Coronary artery (tissue), 2 donors: ENCODE measurements around the gene CTSK.
A peak's percentile ranks its signal among the peaks of the same experiment; 100 is the strongest.

Experiments used
- DNase-seq: peaks from one replicate; pipeline ENCODE4 v3.0.0-alpha.2; 2017; ENCODE audit warnings: low spot score
- H3K27ac ChIP-seq, 2 donors: fragments of 200-600 bp; sonication (generic); one replicate each; pipeline ENCODE4 v1.5.1; 2016 to 2019
- H3K4me3 ChIP-seq: fragments of 200-600 bp; sonication (generic); 2 replicates; pipeline ENCODE4 v1.5.1; 2016; ENCODE audit warnings: mild to moderate bottlenecking, moderate library complexity
- CTCF ChIP-seq: fragments of 200-600 bp; sonication (generic); IDR thresholded peaks from one replicate; pipeline ENCODE4 v1.5.1; 2019; ENCODE audit warnings: antibody characterized with exemption

CTSK gene

GRCh38 chr1:150813028-150813707 is 5.1 kb upstream of the CTSK start:
- no peak for DNase-seq
- no peak overlapping the region for H3K4me3 ChIP-seq
- H3K27ac ChIP-seq, result no peak overlapping the region
- TF ChIP-seq CTCF, result no peak

- no peak for DNase-seq
- H3K27ac ChIP-seq, result no peak overlapping the region
- no peak for TF ChIP-seq CTCF
These were observed 3.0 kb upstream of the CTSK start for GRCh38 chr1:150810958-150811659.

GRCh38 chr1:150809651-150810050 is 1.6 kb upstream of the CTSK start:
- no peak for DNase-seq
- TF ChIP-seq CTCF, result no peak
- H3K4me3 ChIP-seq, result no peak overlapping the region
- H3K27ac ChIP-seq, result no peak overlapping the region

More at GRCh38 chr1:150810958-150811659, 3.0 kb upstream of the CTSK start:
- no peak overlapping the region for H3K4me3 ChIP-seq

GRCh38 chr1:150808846-150809245 is 786 bp upstream of the CTSK start:
- Histone ChIP-seq H3K27ac (peak overlapping the region in 1 of 2 donors; percentile 31), H3K4me3 (no peak overlapping the region)
- no peak for TF ChIP-seq CTCF
- DNase-seq, result no peak

GRCh38 chr1:150807249-150808023 is 624 bp downstream of the CTSK start:
- peak overlapping the region; percentile 50 for H3K4me3 ChIP-seq
- TF ChIP-seq CTCF, result no peak
- peak overlapping the region in 1 of 2 donors; percentile 38 for H3K27ac ChIP-seq
- no peak for DNase-seq

GRCh38 chr1:150805899-150806298 is 2.2 kb downstream of the CTSK start:
- DNase-seq, result no peak
- Histone ChIP-seq H3K27ac (no peak overlapping the region), H3K4me3 (no peak overlapping the region)
- no peak for TF ChIP-seq CTCF
